ENCODE measurements around the gene KDM8.

The KDM8 gene

GRCh38 chr16:27220120-27220519 is 16.8 kb downstream of the KDM8 start:
- no peak overlapping the region for H3K4me3 ChIP-seq (ENCODE audit: control insufficient read depth, low read depth, low read length)
- no peak for DNase-seq (ENCODE audit: low read depth)
- no peak for TF ChIP-seq CTCF (IDR thresholded peaks at IDR 0.05; ENCODE audit: control insufficient read depth, insufficient read depth, low read depth, low read length, missing control alignments)

GRCh38 chr16:27220527-27220926 is 17.2 kb downstream of the KDM8 start:
- DNase-seq (ENCODE audit: low read depth): no peak
- no peak for TF ChIP-seq CTCF (IDR thresholded peaks at IDR 0.05; ENCODE audit: control insufficient read depth, insufficient read depth, low read depth, low read length, missing control alignments)
- no peak overlapping the region for H3K4me3 ChIP-seq (ENCODE audit: control insufficient read depth, low read depth, low read length)

GRCh38 chr16:27220991-27221390 is 17.7 kb downstream of the KDM8 start:
- DNase-seq (ENCODE audit: low read depth): no peak
- no peak for TF ChIP-seq CTCF (IDR thresholded peaks at IDR 0.05; ENCODE audit: control insufficient read depth, insufficient read depth, low read depth, low read length, missing control alignments)
- H3K4me3 ChIP-seq (ENCODE audit: control insufficient read depth, low read depth, low read length): no peak overlapping the region

- no peak for DNase-seq (ENCODE audit: low read depth)
- no peak for TF ChIP-seq CTCF (IDR thresholded peaks at IDR 0.05; ENCODE audit: control insufficient read depth, insufficient read depth, low read depth, low read length, missing control alignments)
- H3K4me3 ChIP-seq (ENCODE audit: control insufficient read depth, low read depth, low read length): no peak overlapping the region
These were observed 18.4 kb downstream of the KDM8 start for GRCh38 chr16:27221576-27222248.

GRCh38 chr16:27222249-27223225 is 19.2 kb downstream of the KDM8 start:
- DNase-seq (ENCODE audit: low read depth): no peak
- no peak overlapping the region for H3K4me3 ChIP-seq (ENCODE audit: control insufficient read depth, low read depth, low read length)
- no peak for TF ChIP-seq CTCF (IDR thresholded peaks at IDR 0.05; ENCODE audit: control insufficient read depth, insufficient read depth, low read depth, low read length, missing control alignments)

GRCh38 chr16:27223226-27223610 is 19.9 kb downstream of the KDM8 start:
- peak; percentile 7 for TF ChIP-seq CTCF (IDR thresholded peaks at IDR 0.05; ENCODE audit: control insufficient read depth, insufficient read depth, low read depth, low read length, missing control alignments)
- DNase-seq (ENCODE audit: low read depth): no peak
- H3K4me3 ChIP-seq (ENCODE audit: control insufficient read depth, low read depth, low read length): no peak overlapping the region
